ENCODE measurements around the gene RASGEF1C. TPM values are rescaled to one million over a fixed set of nuclear protein-coding genes. Genes with fewer than 3 reads are reported as not detected.
A peak's percentile ranks its signal among the peaks of the same experiment; 100 is the strongest.

RASGEF1C gene
- total RNA-seq = not detected

- H3K27me3 Mint-ChIP-seq = peaks cover 55% of the 10 kb centered on the region
- no peaks in the 10 kb centered on the region for H3K9me3 Mint-ChIP-seq
- H3K27ac Mint-ChIP-seq = no peak within 1 kb of the TSS
- H3K4me1 Mint-ChIP-seq = peaks cover 5% of the 10 kb centered on the region
- peak; percentile 80 for DNase-seq
- peaks cover 2% of the 10 kb centered on the region for H3K36me3 Mint-ChIP-seq
- peak within 1 kb of the TSS; percentile 63 for H3K4me3 Mint-ChIP-seq
These were observed at the start of gene RASGEF1C for GRCh38 chr5:180209137-180209581. Gene RASGEF1C (minus strand): TSS chr5:180209211. CDS start chr5:180138052, 71,159 bp downstream.

GRCh38 chr5:180253036-180253824 lies 44.2 kb upstream of the RASGEF1C start:
- H3K4me3 Mint-ChIP-seq = no peak overlapping the region
- H3K4me1 Mint-ChIP-seq = no peaks in the 10 kb centered on the region
- no peaks in the 10 kb centered on the region for H3K27me3 Mint-ChIP-seq
- H3K9me3 Mint-ChIP-seq = peaks cover 65% of the 10 kb centered on the region
- no peak overlapping the region for H3K27ac Mint-ChIP-seq
- peaks cover 95% of the 10 kb centered on the region for H3K36me3 Mint-ChIP-seq
- no peak for DNase-seq

- no peaks in the 10 kb centered on the region for H3K4me1 Mint-ChIP-seq
- no peaks in the 10 kb centered on the region for H3K27me3 Mint-ChIP-seq
- peaks cover 95% of the 10 kb centered on the region for H3K36me3 Mint-ChIP-seq
- no peak overlapping the region for H3K4me3 Mint-ChIP-seq
- no peak overlapping the region for H3K27ac Mint-ChIP-seq
- DNase-seq = no peak
- H3K9me3 Mint-ChIP-seq = peaks cover 61% of the 10 kb centered on the region
These were observed 42.9 kb upstream of the RASGEF1C start for GRCh38 chr5:180251887-180252286.

- no peaks in the 10 kb centered on the region for H3K4me1 Mint-ChIP-seq
- peaks cover 95% of the 10 kb centered on the region for H3K36me3 Mint-ChIP-seq
- no peak for DNase-seq
- H3K27ac Mint-ChIP-seq = no peak overlapping the region
- H3K27me3 Mint-ChIP-seq = no peaks in the 10 kb centered on the region
- no peak overlapping the region for H3K4me3 Mint-ChIP-seq
- peaks cover 62% of the 10 kb centered on the region for H3K9me3 Mint-ChIP-seq
These were observed 42.1 kb upstream of the RASGEF1C start for GRCh38 chr5:180251141-180251540.

GRCh38 chr5:180250329-180250728 lies 41.3 kb upstream of the RASGEF1C start:
- no peak for DNase-seq
- H3K9me3 Mint-ChIP-seq = peaks cover 57% of the 10 kb centered on the region
- H3K27ac Mint-ChIP-seq = no peak overlapping the region
- H3K36me3 Mint-ChIP-seq = peaks cover 93% of the 10 kb centered on the region
- H3K27me3 Mint-ChIP-seq = no peaks in the 10 kb centered on the region
- no peaks in the 10 kb centered on the region for H3K4me1 Mint-ChIP-seq
- no peak overlapping the region for H3K4me3 Mint-ChIP-seq

GRCh38 chr5:180241600-180241999 lies 32.6 kb upstream of the RASGEF1C start:
- Mint-ChIP-seq H3K36me3 (peaks cover 85% of the 10 kb centered on the region), H3K27me3 (no peaks in the 10 kb centered on the region), H3K4me1 (no peaks in the 10 kb centered on the region), H3K4me3 (no peak overlapping the region), H3K9me3 (peaks cover 26% of the 10 kb centered on the region), H3K27ac (no peak overlapping the region)
- no peak for DNase-seq

GRCh38 chr5:180238631-180239030 lies 29.6 kb upstream of the RASGEF1C start:
- no peaks in the 10 kb centered on the region for H3K4me1 Mint-ChIP-seq
- no peaks in the 10 kb centered on the region for H3K27me3 Mint-ChIP-seq
- H3K36me3 Mint-ChIP-seq = peaks cover 87% of the 10 kb centered on the region
- DNase-seq = no peak
- H3K9me3 Mint-ChIP-seq = peaks cover 12% of the 10 kb centered on the region
- no peak overlapping the region for H3K27ac Mint-ChIP-seq
- H3K4me3 Mint-ChIP-seq = no peak overlapping the region

GRCh38 chr5:180235846-180236245 lies 26.8 kb upstream of the RASGEF1C start:
- Mint-ChIP-seq H3K27me3 (no peaks in the 10 kb centered on the region), H3K4me3 (no peak overlapping the region), H3K36me3 (peaks cover 78% of the 10 kb centered on the region), H3K27ac (no peak overlapping the region), H3K4me1 (no peaks in the 10 kb centered on the region), H3K9me3 (peaks cover under 1% of the 10 kb centered on the region)
- DNase-seq = no peak

- Mint-ChIP-seq H3K27ac (no peak overlapping the region), H3K36me3 (peaks cover 72% of the 10 kb centered on the region), H3K9me3 (no peaks in the 10 kb centered on the region), H3K4me1 (no peaks in the 10 kb centered on the region), H3K4me3 (no peak overlapping the region), H3K27me3 (no peaks in the 10 kb centered on the region)
- DNase-seq = no peak
These were observed 26.1 kb upstream of the RASGEF1C start for GRCh38 chr5:180235077-180235476.

- no peaks in the 10 kb centered on the region for H3K27me3 Mint-ChIP-seq
- no peak overlapping the region for H3K4me3 Mint-ChIP-seq
- no peak for DNase-seq
- peaks cover 2% of the 10 kb centered on the region for H3K9me3 Mint-ChIP-seq
- peaks cover 69% of the 10 kb centered on the region for H3K36me3 Mint-ChIP-seq
- no peaks in the 10 kb centered on the region for H3K4me1 Mint-ChIP-seq
- no peak overlapping the region for H3K27ac Mint-ChIP-seq
These were observed 25.3 kb upstream of the RASGEF1C start for GRCh38 chr5:180234271-180234670.

GRCh38 chr5:180233729-180234128 lies 24.7 kb upstream of the RASGEF1C start:
- no peak overlapping the region for H3K27ac Mint-ChIP-seq
- DNase-seq = no peak
- no peaks in the 10 kb centered on the region for H3K4me1 Mint-ChIP-seq
- H3K36me3 Mint-ChIP-seq = peaks cover 71% of the 10 kb centered on the region
- no peak overlapping the region for H3K4me3 Mint-ChIP-seq
- no peaks in the 10 kb centered on the region for H3K27me3 Mint-ChIP-seq
- H3K9me3 Mint-ChIP-seq = peaks cover 4% of the 10 kb centered on the region

- Mint-ChIP-seq H3K4me3 (no peak overlapping the region), H3K27me3 (no peaks in the 10 kb centered on the region), H3K36me3 (peaks cover 61% of the 10 kb centered on the region), H3K9me3 (peaks cover 28% of the 10 kb centered on the region), H3K27ac (no peak overlapping the region), H3K4me1 (no peaks in the 10 kb centered on the region)
- DNase-seq = no peak
These were observed 21.0 kb upstream of the RASGEF1C start for GRCh38 chr5:180230017-180230416.

- Mint-ChIP-seq H3K27me3 (no peaks in the 10 kb centered on the region), H3K27ac (no peak overlapping the region), H3K36me3 (peaks cover 40% of the 10 kb centered on the region), H3K4me1 (no peaks in the 10 kb centered on the region), H3K9me3 (peaks cover 60% of the 10 kb centered on the region), H3K4me3 (no peak overlapping the region)
- no peak for DNase-seq
These were observed 13.0 kb upstream of the RASGEF1C start for GRCh38 chr5:180222056-180222455.

GRCh38 chr5:180217797-180218196 lies 8.8 kb upstream of the RASGEF1C start:
- no peak for DNase-seq
- Mint-ChIP-seq H3K4me3 (no peak overlapping the region), H3K9me3 (peaks cover 40% of the 10 kb centered on the region), H3K4me1 (no peaks in the 10 kb centered on the region), H3K27me3 (peaks cover 4% of the 10 kb centered on the region), H3K27ac (no peak overlapping the region), H3K36me3 (peaks cover 15% of the 10 kb centered on the region)

- Mint-ChIP-seq H3K4me3 (no peak overlapping the region), H3K9me3 (peaks cover 32% of the 10 kb centered on the region), H3K36me3 (peaks cover 9% of the 10 kb centered on the region), H3K27ac (no peak overlapping the region), H3K27me3 (peaks cover 14% of the 10 kb centered on the region), H3K4me1 (no peaks in the 10 kb centered on the region)
- DNase-seq = no peak
These were observed 7.7 kb upstream of the RASGEF1C start for GRCh38 chr5:180216646-180217171.

Measured in activated naive CD8-positive, alpha-beta T cell treated with anti-CD3 and anti-CD28 coated beads for 36 hours (primary cell).